Lung microvascular endothelial cell (primary cell): ENCODE data around the gene CTNNA3. TPM values are rescaled to one million over a fixed set of nuclear protein-coding genes. Genes with fewer than 3 reads are reported as not detected.

Source experiments
- DNase-seq, 2 donors: peaks; one replicate each; pipeline versions ENCODE4 v3.0.0 to v3.0.0-alpha.2; 2010; ENCODE audit warnings: low read depth in 2 of 2
- total RNA-seq: library from RNA; depleted of rRNA; stranded (reverse); fragments of >200 nt; gene quantifications from 2 replicates; pipeline ENCODE4 v1.2.1, GENCODE V29; 2014

The CTNNA3 gene
- total RNA-seq, 1 donor from 2014 or later = not detected

- DNase-seq = no peak
Measured at GRCh38 chr10:66671064-66671463, 1024.9 kb downstream of the CTNNA3 start.

DNA sequence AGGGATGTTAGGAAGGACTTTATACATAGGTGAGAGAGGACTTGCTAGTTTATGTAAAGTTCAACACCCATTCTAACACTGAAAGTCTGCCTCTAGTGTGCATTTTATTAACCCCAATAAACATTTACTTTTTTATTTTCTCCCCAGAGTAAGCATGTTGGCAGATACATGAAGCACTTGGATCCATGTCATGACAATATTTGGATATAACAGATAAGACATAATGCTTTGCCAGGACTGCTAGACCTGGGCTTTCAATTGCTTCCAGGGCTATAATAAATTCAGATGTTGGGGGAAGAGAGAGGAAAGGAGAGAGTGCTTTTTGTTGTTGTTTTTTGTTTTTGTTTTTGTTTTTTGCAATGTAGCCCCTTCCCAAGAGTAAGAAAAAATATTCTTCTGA is 1039.5 kb downstream of the CTNNA3 start:
- DNase-seq = no peak

DNA sequence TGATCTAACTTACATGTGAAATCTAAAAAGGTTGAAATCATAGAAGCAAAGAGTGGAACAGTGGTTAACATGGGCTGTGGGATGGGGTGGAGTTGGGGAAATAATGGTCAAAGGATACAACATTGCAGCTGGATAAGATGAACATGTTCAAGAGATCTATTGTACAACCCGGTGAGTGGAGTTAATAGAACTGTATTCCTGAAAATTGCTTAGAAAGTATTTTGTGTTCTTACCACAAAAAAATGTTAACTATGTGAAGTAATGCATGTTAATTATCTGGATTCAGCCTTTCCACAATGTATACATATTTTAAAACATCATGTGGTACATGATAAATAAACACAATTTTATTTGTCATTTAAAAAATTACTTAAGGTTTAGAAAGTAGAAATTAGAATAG is 1041.1 kb downstream of the CTNNA3 start:
- no peak for DNase-seq

DNA sequence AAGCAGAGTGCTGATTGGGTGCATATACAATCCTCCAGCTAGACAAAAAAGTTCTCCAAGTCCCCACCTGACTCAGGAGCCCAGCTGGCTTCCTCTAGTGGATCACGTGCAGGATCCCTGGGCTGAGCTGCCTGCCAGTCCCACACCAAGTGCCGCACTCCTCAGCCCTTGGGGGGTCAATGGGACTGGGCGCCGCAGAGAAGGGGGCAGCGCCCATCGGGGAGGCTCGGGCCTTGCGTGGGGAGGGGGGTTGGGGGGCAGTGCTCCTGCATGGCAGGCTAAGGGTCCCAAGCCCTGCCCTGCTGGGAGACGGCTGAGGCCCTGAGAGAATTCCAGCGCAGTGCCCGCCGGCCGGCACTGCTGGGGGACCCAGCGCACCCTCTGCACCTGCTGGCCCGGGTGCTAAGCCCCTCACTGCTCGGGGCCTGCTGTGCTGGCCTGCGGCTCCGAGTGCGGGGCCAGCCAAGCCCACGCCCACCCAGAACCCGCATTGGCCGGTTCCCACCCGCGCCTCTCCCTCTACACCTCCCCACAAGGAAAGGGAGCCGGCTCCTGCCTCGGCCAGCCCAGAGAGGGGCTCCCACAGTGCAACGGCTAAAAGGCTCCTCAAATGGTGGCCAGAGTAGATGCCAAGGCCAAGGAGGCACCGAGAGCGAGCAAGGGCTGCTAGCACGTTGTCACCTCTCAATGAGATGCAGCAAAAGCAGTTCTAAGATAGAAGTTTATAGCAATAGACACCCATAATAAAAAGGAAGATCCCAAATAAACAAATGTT is 1044.5 kb downstream of the CTNNA3 start:
- no peak for DNase-seq

DNA sequence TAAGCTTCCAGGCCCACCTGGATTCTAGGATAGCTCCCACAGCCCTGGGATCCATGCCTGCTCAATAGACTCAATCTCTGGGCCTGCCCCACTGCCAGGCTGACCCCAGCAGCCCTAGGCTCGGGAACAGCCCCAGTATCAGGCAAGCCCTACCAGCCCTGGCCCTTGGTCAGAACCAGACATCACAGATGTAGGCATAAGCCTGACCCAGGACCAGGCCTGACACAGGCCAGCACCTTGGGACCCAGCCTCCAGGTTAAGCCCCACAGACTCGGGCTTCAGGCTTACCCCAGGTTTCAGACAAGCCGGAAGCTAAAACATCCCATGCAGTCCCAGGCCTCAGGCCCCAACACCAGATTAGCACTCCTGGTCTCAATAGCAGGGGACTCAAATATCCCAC is 1046.4 kb downstream of the CTNNA3 start:
- no peak for DNase-seq

GRCh38 chr10:66642217-66642616 is 1053.8 kb downstream of the CTNNA3 start:
- no peak for DNase-seq

GRCh38 chr10:66639371-66639770 is 1056.6 kb downstream of the CTNNA3 start:
- DNase-seq = no peak

DNA sequence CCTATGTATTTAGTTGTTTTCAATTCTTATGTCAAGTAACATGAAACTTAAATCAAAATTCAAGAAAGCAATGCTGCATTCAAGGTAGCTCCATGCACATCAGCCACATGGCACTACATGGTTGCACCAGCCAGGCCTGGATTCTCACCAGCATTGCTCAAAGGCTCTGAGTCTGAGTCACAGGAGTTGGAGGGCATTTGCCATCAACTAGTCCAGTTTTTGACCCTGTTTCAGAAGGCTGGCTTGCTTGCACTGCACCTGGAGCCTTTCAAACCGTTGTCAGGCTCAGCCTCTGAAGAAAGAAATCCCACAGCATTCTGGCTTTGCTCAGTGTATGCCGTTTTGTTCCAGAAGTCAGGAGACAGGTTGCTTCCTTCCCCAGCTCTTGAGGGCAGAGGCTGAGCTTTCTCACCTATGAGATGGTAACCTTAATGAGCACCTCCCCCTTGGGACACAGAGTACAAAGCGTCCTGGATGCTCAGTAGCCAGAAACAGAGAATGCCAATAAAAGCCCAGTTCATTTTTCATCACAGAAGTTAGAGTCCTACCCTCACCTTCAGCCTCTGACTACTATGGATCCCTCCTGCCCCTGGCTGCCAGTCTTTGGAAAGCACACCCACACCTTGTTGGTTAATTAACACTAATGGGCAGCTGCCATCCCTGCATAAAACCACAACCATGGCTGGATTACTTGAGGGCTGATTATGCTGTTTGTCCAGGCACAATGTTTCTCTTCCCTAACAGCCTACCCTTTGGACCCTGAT is 1058.5 kb downstream of the CTNNA3 start:
- no peak for DNase-seq

DNA sequence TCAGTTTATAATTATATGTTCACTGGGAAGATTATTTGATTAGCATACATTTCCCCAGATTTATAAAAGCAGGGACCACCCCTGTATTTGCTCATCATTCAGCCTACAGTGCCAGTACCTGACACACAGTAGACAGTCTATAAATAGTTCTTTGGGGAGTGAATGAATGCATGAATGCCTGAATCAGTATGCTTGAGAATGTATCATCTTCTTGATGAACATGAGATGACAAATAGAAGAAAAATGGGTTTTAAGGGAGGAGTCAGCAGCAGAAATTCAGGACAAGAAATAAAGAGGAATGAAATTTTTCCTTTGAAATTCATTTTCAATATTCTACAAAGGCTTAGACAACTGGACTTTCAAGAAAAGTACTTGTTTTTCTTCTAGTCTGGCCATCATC is 1066.0 kb downstream of the CTNNA3 start:
- no peak for DNase-seq

DNA sequence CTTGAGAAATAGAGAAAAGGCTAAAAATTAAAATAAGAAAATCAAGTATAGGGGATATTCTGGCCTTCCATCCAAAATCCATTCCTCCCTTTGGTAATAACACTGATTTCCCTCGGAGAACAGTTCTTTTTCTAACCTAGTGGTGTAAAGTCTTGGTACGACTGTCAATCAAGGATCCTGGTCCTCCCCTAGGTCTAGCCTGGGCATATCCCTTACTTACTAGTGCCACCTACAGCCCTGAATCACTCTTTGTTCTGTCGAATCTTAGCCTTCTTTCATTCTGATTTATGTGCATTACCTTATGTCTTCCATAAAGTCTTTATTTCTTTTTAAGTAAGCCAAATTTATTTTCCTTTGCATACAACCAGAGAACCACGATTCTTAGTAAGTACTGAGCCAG is 1068.8 kb downstream of the CTNNA3 start:
- DNase-seq = no peak

DNA sequence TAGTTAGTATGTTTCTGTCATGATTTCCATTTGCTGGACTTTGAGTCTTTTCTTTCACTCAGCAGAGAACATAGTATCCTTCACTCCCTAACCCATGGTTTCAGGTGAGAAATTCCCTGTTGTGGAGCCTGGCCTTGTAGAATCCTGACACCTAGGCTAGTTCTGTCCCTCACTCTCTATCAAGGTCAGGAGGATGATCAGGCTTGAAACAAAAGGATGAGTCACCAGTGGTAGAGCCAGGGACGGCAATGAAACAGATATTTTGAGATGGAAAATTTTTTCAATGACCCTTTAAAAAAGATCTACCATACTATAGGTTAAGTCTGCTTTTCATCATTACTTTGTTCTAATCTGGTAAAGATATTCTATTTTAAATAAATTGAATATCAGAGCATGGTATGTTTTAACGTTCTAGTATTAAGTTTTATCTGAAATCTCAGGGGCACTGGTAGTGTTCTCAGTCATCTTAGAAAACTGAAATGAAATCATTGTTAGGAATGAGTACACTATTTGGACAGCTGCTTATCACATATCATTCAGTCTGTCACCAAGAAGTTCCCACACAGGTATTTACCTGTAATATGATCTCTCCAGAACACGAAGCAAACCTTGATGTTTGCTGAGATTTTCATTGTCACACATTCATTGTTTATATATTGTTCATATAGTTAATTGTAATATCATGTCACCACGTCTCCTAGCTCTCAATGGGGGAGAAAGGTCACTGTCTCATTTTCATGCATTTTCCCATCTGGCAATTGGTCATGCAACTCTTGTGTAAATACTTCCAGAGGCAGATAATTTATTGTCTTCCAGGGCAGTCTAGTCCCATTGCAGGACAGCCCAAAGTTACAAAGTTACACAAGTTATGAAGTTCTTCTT is 1070.0 kb downstream of the CTNNA3 start:
- no peak for DNase-seq

DNA sequence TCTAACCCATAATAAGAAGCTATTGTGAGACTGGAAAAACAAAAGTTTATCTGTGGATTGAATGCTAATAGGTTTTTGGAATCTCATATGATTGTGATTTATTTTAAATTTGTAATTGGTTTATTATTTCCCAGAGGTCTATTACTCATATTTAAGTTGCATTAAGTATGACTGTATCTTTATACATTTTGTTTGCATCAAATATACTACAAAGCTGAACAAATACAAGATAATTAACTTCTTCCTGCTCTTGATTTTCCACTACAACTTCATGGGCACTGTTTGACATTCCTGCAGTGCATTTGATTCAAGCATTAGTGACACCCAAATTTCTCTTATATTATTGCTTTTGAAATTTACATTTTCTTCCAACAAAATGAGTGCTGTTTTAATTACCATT is 1073.9 kb downstream of the CTNNA3 start:
- DNase-seq = no peak

DNA sequence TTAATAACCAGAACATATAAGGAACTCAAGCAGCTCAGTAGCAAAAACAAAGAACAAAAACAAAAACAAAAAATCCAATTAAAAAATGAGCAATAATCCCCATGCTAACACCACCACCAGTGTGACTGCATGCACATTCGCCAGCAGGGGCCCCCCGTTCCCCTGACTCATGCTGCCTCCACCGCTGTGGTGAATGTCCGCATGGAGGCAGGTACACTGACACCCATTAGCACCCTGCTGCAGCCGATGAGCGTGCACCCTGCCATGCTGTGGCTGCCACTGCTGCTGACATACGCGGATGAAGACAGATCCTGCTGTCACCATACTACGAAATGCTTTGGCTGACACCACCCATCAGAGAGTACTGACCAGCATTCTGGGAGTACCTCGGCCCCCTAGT is 1091.8 kb downstream of the CTNNA3 start:
- no peak for DNase-seq

- no peak for DNase-seq
Measured at GRCh38 chr10:66591865-66592264, 1104.1 kb downstream of the CTNNA3 start.

DNA sequence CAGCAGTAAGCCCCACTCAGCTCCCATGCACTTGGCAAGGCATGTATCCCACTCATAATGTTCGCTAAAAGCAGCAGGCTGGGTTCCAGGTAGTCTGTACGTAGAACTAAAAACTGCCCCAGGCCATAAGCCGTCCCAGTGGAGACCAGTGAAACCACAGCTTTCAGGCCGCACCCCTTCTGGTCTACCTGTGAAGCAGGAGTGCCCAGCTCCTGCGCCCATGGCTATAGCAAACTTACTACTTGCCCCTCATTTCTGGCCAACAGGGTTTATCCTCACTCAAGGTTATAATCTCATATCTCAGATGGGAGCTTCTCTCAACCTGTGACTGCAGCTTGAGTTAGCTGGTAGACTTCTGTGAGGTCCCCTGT is 1108.3 kb downstream of the CTNNA3 start:
- DNase-seq = no peak

DNA sequence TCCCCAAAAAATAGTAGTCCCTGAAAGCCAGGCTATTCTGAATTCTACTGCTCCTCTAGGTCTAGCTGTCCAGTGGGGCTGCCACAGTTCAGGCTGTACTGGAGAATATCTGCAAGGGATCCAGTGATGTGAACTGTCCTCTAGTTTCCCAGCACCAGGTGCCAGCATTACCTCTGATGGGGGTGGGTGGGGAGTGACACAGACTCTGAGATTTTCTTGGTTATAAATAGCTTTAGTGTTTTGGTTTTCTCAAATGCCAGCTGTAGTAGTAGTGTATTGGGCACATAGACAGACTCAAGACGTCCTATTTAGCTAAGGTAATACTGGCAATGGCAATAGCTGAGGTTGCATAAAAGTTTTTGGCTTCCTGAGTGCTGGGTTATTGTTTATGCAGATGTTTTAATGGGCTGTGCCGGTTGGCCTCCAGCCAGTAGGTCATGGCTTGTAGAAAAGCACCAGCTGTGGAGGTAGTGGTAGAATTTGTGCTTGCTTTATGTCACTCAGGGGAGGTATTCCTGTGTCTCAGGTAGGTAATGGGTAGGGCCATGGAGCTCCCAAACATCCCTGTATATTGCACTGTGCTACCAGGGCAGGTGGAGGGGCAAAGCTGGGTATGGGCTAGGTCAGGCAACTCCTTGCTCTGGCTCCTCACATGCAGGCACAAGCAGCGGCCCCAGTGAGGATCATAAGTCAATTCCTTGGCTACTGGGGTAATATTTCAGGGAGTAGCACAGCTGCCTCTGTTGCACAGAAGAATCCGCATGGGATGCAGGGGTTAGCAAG is 1108.9 kb downstream of the CTNNA3 start:
- DNase-seq = no peak

DNA sequence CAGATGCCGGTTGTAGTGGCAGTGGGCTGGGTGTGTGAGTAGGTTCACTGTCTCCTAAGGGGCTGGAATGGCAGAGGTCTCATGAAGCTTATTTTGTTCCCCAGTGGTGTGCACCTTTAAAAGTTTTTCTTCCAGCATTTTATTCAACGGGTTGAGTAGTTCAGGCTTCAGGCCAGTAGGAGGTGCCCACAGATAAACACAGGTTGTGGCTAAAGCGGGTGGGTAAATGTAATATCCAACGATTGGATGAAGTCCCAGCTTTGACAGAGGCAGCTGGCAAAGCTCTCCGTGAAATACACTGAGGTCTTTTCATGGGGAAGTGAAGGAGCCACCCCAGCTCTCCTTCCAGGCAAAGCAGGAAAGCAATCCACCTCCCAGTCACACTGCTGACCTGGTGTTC is 1109.9 kb downstream of the CTNNA3 start:
- DNase-seq = no peak

DNA sequence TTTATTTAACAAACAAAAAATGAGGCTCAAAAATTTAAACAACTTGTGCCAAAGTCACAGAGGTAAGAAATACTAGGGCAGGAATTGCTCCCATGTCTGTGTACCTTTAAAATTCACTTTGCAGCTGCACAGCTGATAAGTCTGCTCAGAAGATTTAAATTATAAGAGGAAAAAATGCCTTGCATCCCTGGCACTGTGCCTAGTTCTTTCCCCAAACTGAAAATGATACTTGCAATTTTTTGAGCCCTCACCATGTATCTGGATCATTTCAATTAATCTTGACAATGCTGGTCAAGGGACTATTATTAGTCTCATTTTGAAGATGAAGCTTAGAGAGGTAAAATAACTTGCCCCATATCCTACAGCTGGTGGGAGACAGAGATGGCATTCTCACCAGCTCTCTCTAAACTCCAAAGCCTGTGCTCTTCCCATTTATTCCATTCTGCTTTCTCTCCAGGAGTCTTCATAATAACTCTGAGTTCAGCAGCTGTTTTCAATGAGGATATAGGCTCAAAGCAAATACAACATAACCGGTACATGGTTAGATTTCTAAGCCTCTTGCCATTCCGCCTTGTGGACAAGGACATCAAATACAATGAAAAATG is 1120.6 kb downstream of the CTNNA3 start:
- no peak for DNase-seq

GRCh38 chr10:66572700-66573099 is 1123.3 kb downstream of the CTNNA3 start:
- no peak for DNase-seq

DNA sequence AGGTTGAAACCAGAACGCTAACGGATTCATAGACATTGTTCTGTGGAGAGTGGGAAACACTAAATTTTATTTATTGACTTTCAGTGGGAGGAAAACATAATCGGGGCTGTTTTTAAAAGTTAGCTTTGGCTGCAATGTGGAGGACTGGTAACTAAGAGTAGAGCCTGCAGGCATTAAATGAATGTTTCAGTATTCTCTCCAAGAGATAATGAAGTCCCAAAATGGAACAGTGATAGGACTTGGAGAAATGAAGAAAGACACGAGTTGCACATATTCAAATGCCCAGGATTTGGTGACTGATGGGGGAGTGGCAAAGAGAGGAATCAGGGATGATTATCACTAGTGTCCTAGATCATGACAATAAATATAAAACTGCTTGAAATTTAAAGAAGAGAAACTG is 1130.0 kb downstream of the CTNNA3 start:
- DNase-seq = no peak

- DNase-seq = no peak
Measured at GRCh38 chr10:66564287-66564686, 1131.7 kb downstream of the CTNNA3 start.
